ENCODE data around the gene DOCK7.

DNA sequence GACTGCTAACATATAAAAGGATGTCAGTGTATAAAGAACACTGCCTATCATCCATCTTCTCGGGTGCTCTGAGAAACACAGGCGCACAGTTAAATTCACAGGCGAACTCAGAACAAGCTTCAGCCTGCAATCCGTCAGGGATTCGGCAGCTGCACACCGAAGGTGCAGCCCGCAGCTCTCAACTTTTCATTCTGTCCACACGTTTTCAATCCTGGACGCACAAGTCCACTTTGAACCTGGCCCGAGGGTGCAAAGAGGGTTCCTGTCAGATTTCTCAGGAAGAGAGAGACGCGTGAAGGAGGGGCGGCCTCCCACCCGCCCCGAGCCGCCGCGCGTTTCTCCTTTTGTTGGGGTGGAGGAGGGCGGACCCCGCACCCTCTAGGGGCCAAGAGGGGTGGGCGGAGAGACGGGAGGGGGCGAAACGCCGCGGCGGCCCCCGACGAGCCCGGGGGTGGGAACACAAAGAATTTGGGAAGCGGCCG is 724 bp downstream of the DOCK7 start:
- TF ChIP-seq POLR2AphosphoS5 (IDR thresholded peaks at IDR 0.05; ENCODE audit: low read depth, low read length) (no peak), ZBTB33 (IDR thresholded peaks at IDR 0.05; ENCODE audit: borderline replicate concordance, low read depth) (no peak), FOXJ3 (CRISPR knock-in tag; IDR thresholded peaks at IDR 0.05) (no peak), SIN3A (IDR thresholded peaks at IDR 0.05; ENCODE audit: borderline replicate concordance, low read depth, low read length) (peak; percentile 73; the same call in 1 of the 2 replicates), USF2 (IDR thresholded peaks at IDR 0.05; ENCODE audit: borderline replicate concordance, low read depth, low read length) (no peak), REST (IDR thresholded peaks at IDR 0.05; ENCODE audit: low read depth, low read length) (no peak), CTCF (IDR thresholded peaks at IDR 0.05) (no peak), ELF1 (IDR thresholded peaks at IDR 0.05) (no peak), TAF1 (IDR thresholded peaks at IDR 0.05; ENCODE audit: borderline replicate concordance, low read depth, low read length) (no peak), NRF1 (IDR thresholded peaks at IDR 0.05; ENCODE audit: low read depth, low read length) (no peak), MEF2A (IDR thresholded peaks at IDR 0.05; ENCODE audit: borderline replicate concordance, low read depth) (no peak), PBX3 (IDR thresholded peaks at IDR 0.05) (no peak; the same call in 1 of the 2 replicates), FOXM1 (IDR thresholded peaks at IDR 0.05; ENCODE audit: low read depth) (no peak)

Data from SK-N-SH (cell line).